WTC11 (cell line): ENCODE results near the gene BRSK1. TPM values are rescaled to one million over a fixed set of nuclear protein-coding genes. Genes with fewer than 3 reads are reported as not detected.

Experiments
- ATAC-seq: fragments of 200-7000 bp; cut with Tn5 transposase; 2 replicates; pipeline ENCODE4 v1.10.0; 2021; ENCODE audit warnings: mild to moderate bottlenecking, moderate library complexity
- CTCF ChIA-PET: fragments of 300-600 bp; sonication (Branson Sonifier 250); formaldehyde crosslinking; loops from one replicate; lab custom pipeline; 2021; ENCODE audit warnings: antibody characterized with exemption; lab: Charles Lee
- POLR2A ChIA-PET: fragments of 350-600 bp; sonication (Branson Sonifier 250); formaldehyde crosslinking; loops from one replicate; lab custom pipeline; 2021; ENCODE audit warnings: antibody characterized with exemption; lab: Charles Lee
- DNase-seq: peaks from one replicate; pipeline ENCODE4 v3.0.0; 2021; ENCODE audit warnings: low spot score
- H3K27ac Mint-ChIP-seq: 2 replicates; pipeline ENCODE4 v1.8.0; 2021; ENCODE audit warnings: mixed read lengths
- H3K27me3 Mint-ChIP-seq: 2 replicates; pipeline ENCODE4 v1.8.0; 2021; ENCODE audit warnings: low read depth, mild to moderate bottlenecking, moderate library complexity, mixed read lengths
- H3K36me3 Mint-ChIP-seq: 2 replicates; pipeline ENCODE4 v1.8.0; 2021; ENCODE audit warnings: mixed read lengths
- H3K4me1 Mint-ChIP-seq: 2 replicates; pipeline ENCODE4 v1.8.0; 2022; ENCODE audit warnings: mixed read lengths
- H3K4me3 Mint-ChIP-seq: 2 replicates; pipeline ENCODE4 v1.8.0; 2021; ENCODE audit warnings: mild to moderate bottlenecking, moderate library complexity, mixed read lengths
- H3K9me3 Mint-ChIP-seq: 2 replicates; pipeline ENCODE4 v1.8.0; 2021; ENCODE audit warnings: mixed read lengths
- ELF4 ChIP-seq: sonication (generic); formaldehyde crosslinking; IDR thresholded peaks from 2 replicates; pipeline ENCODE4 v1.8.1; 2022; ENCODE audit warnings: low read depth, mild to moderate bottlenecking, moderate library complexity, missing genetic modification reagents
- JAZF1 ChIP-seq: fragments of 250-450 bp; sonication (Bioruptor Pico); IDR thresholded peaks from 2 replicates; pipeline ENCODE4 v1.9.0; 2021; ENCODE audit warnings: moderate library complexity, mild to moderate bottlenecking, inconsistent platforms
- JUN ChIP-seq: sonication (generic); formaldehyde crosslinking; IDR thresholded peaks from 2 replicates; pipeline ENCODE4 v1.8.0; 2023; ENCODE audit warnings: mild to moderate bottlenecking, missing genetic modification reagents
- OVOL2 ChIP-seq: fragments of 250-450 bp; sonication (Bioruptor Pico); IDR thresholded peaks from 2 replicates; pipeline ENCODE4 v1.9.0; 2021; ENCODE audit warnings: mild to moderate bottlenecking, borderline replicate concordance
- TCF7 ChIP-seq: sonication (generic); formaldehyde crosslinking; IDR thresholded peaks from 2 replicates; pipeline ENCODE4 v1.8.0; 2022; ENCODE audit warnings: mild to moderate bottlenecking, low read depth, missing genetic modification reagents, moderate library complexity
- TEAD1 ChIP-seq: sonication (generic); formaldehyde crosslinking; IDR thresholded peaks from 2 replicates; pipeline ENCODE4 v1.8.0; 2022; ENCODE audit warnings: mild to moderate bottlenecking, missing genetic modification reagents
- USF1 ChIP-seq: sonication (generic); formaldehyde crosslinking; IDR thresholded peaks from 2 replicates; pipeline ENCODE4 v1.8.0; 2022; ENCODE audit warnings: mild to moderate bottlenecking, missing genetic modification reagents
- ZNF219 ChIP-seq: sonication (generic); formaldehyde crosslinking; IDR thresholded peaks from 2 replicates; pipeline ENCODE4 v1.8.0; 2023; ENCODE audit warnings: missing genetic modification reagents, mild to moderate bottlenecking, borderline replicate concordance
- ZNF281 ChIP-seq: sonication (generic); formaldehyde crosslinking; IDR thresholded peaks from 2 replicates; pipeline ENCODE4 v1.8.0; 2023; ENCODE audit warnings: mild to moderate bottlenecking, missing genetic modification reagents
- ZNF396 ChIP-seq: fragments of 250-450 bp; sonication (Bioruptor Pico); IDR thresholded peaks from 2 replicates; pipeline ENCODE4 v1.8.0; 2021; ENCODE audit warnings: mild to moderate bottlenecking, moderate library complexity, borderline replicate concordance
- ZNF416 ChIP-seq: fragments of 250-450 bp; sonication (Bioruptor Pico); IDR thresholded peaks from 2 replicates; pipeline ENCODE4 v1.9.0; 2021; ENCODE audit warnings: mild to moderate bottlenecking, inconsistent platforms
- total RNA-seq: library from RNA; stranded (reverse); gene quantifications from 3 replicates; pipeline ENCODE4 v1.2.3, GENCODE V29; 2021
- TF ChIP-seq, protein P1 (sequence below): sonication (generic); formaldehyde crosslinking; IDR thresholded peaks from 2 replicates; pipeline ENCODE4 v1.8.0; 2022; ENCODE audit warnings: mild to moderate bottlenecking, missing genetic modification reagents
- TF ChIP-seq, protein P2 (sequence below): sonication (generic); formaldehyde crosslinking; IDR thresholded peaks from 2 replicates; pipeline ENCODE4 v1.8.1; 2022; ENCODE audit warnings: mild to moderate bottlenecking, moderate library complexity, missing genetic modification reagents
- TF ChIP-seq, protein P3 (sequence below): sonication (generic); formaldehyde crosslinking; IDR thresholded peaks from 2 replicates; pipeline ENCODE4 v1.8.1; 2023; ENCODE audit warnings: mild to moderate bottlenecking, missing genetic modification reagents
- TF ChIP-seq, protein P4 (sequence below): sonication (generic); formaldehyde crosslinking; IDR thresholded peaks from 2 replicates; pipeline ENCODE4 v1.8.1; 2022; ENCODE audit warnings: missing genetic modification reagents, borderline replicate concordance

BRSK1 gene
- total RNA-seq, 1 experiment from 2014 or later: 52.4 TPM

- TF ChIP-seq ZNF416 (CRISPR knock-in tag) (no peak), ZNF219 (CRISPR knock-in tag) (no peak), TEAD1 (CRISPR knock-in tag) (no peak; the same call in 1 of the 2 replicates), ZNF281 (CRISPR knock-in tag) (no peak), OVOL2 (CRISPR knock-in tag) (no peak), TCF7 (no peak), JAZF1 (no peak), JUN (CRISPR knock-in tag) (no peak), ELF4 (CRISPR knock-in tag) (no peak)
- TF ChIP-seq, protein P1, sequence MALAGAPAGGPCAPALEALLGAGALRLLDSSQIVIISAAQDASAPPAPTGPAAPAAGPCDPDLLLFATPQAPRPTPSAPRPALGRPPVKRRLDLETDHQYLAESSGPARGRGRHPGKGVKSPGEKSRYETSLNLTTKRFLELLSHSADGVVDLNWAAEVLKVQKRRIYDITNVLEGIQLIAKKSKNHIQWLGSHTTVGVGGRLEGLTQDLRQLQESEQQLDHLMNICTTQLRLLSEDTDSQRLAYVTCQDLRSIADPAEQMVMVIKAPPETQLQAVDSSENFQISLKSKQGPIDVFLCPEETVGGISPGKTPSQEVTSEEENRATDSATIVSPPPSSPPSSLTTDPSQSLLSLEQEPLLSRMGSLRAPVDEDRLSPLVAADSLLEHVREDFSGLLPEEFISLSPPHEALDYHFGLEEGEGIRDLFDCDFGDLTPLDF (CRISPR knock-in tag): no peak
- TF ChIP-seq, protein P2, sequence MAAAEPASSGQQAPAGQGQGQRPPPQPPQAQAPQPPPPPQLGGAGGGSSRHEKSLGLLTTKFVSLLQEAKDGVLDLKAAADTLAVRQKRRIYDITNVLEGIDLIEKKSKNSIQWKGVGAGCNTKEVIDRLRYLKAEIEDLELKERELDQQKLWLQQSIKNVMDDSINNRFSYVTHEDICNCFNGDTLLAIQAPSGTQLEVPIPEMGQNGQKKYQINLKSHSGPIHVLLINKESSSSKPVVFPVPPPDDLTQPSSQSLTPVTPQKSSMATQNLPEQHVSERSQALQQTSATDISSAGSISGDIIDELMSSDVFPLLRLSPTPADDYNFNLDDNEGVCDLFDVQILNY (CRISPR knock-in tag): peak; percentile 74
- TF ChIP-seq, protein P3, sequence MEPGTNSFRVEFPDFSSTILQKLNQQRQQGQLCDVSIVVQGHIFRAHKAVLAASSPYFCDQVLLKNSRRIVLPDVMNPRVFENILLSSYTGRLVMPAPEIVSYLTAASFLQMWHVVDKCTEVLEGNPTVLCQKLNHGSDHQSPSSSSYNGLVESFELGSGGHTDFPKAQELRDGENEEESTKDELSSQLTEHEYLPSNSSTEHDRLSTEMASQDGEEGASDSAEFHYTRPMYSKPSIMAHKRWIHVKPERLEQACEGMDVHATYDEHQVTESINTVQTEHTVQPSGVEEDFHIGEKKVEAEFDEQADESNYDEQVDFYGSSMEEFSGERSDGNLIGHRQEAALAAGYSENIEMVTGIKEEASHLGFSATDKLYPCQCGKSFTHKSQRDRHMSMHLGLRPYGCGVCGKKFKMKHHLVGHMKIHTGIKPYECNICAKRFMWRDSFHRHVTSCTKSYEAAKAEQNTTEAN (CRISPR knock-in tag): no peak
- TF ChIP-seq, protein P4, sequence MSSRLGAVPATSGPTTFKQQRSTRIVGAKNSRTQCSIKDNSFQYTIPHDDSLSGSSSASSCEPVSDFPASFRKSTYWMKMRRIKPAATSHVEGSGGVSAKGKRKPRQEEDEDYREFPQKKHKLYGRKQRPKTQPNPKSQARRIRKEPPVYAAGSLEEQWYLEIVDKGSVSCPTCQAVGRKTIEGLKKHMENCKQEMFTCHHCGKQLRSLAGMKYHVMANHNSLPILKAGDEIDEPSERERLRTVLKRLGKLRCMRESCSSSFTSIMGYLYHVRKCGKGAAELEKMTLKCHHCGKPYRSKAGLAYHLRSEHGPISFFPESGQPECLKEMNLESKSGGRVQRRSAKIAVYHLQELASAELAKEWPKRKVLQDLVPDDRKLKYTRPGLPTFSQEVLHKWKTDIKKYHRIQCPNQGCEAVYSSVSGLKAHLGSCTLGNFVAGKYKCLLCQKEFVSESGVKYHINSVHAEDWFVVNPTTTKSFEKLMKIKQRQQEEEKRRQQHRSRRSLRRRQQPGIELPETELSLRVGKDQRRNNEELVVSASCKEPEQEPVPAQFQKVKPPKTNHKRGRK (CRISPR knock-in tag): no peak
Observed at GRCh38 chr19:55339105-55339888, 55.5 kb downstream of the BRSK1 start, which contains the start of gene KMT5C (continued).

- Mint-ChIP-seq H3K9me3 (no peaks in the 10 kb centered on the region), H3K27ac (peak overlapping the region; percentile 91), H3K27me3 (peaks cover 24% of the 10 kb centered on the region), H3K4me1 (peaks cover 18% of the 10 kb centered on the region), H3K4me3 (peak overlapping the region; percentile 83), H3K36me3 (peaks cover 28% of the 10 kb centered on the region)
- CTCF ChIA-PET: interaction anchor here (0.6 to 2.4 kb wide), 34 partner anchors 9 to 1322 kb away, joined by 3 to 35 read pairs (median 4); partner anchors contain the start of genes COX6B2, DNAAF3, HSPBP1 and PPP1R12C
- POLR2A ChIA-PET: interaction anchor here (0.6 to 2.1 kb wide), 26 partner anchors 9 to 1359 kb away, joined by 3 to 28 read pairs (median 4); partner anchors contain the start of genes COX6B2, FIZ1, HSPBP1 and ISOC2
- no peak for DNase-seq
- ATAC-seq: no peak
- no peak for TF ChIP-seq ZNF396 (CRISPR knock-in tag)
- TF ChIP-seq USF1 (CRISPR knock-in tag): 0 out of 2 replicates have a peak, but pooled peaks have one; percentile 18
Observed at GRCh38 chr19:55339889-55340783, 56.3 kb downstream of the BRSK1 start.
